ENCODE data around the gene NAV3. TPM values are rescaled to one million over a fixed set of nuclear protein-coding genes. Genes with fewer than 3 reads are reported as not detected.

Gene NAV3
- total RNA-seq, 6 donors from 2014 or later: 3.5 to 24.1 (median 8.6) TPM

- Histone ChIP-seq H3K27me3 (no peaks in the 10 kb centered on the region), H3K36me3 (no peaks in the 10 kb centered on the region), H3K9me3 (no peaks in the 10 kb centered on the region), H3K27ac (no peak overlapping the region), H3K4me3 (no peak overlapping the region), H3K4me1 (peaks cover 0 to under 1% (median 0%) of the 10 kb centered on the region in 4 donors)
- TF ChIP-seq POLR2AphosphoS5 (IDR thresholded peaks at IDR 0.05) (no peak), CTCF (IDR thresholded peaks at IDR 0.05) (no peak), EP300 (IDR thresholded peaks at IDR 0.05) (no peak), POLR2A (IDR thresholded peaks at IDR 0.05) (no peak)
- DNase-seq: no peak
- ATAC-seq (ENCODE audit: low FRiP score in 2 of 2): no peak
- WGBS, 2 donors: 80 to 87% methylated on average over 1 of the region's 1 CpG
Measured at GRCh38 chr12:77888611-77889010, 57.9 kb downstream of the NAV3 start.

GRCh38 chr12:77891518-77892147 is 60.9 kb downstream of the NAV3 start:
- 72 to 77% methylated on average over 3 of the region's 3 CpGs for WGBS, 2 donors
- Histone ChIP-seq H3K36me3 (no peaks in the 10 kb centered on the region), H3K4me3 (no peak overlapping the region), H3K27me3 (no peaks in the 10 kb centered on the region), H3K9me3 (no peaks in the 10 kb centered on the region), H3K4me1 (peaks cover 0 to 5% (median 0%) of the 10 kb centered on the region in 4 donors), H3K27ac (no peak overlapping the region)
- no peak for DNase-seq
- no peak for TF ChIP-seq POLR2A (IDR thresholded peaks at IDR 0.05)
- TF ChIP-seq POLR2AphosphoS5 (IDR thresholded peaks at IDR 0.05): no peak
- no peak for TF ChIP-seq CTCF (IDR thresholded peaks at IDR 0.05)
- TF ChIP-seq EP300 (IDR thresholded peaks at IDR 0.05): no peak
- ATAC-seq (ENCODE audit: low FRiP score in 2 of 2): no peak

- Histone ChIP-seq H3K27ac (no peak overlapping the region), H3K9me3 (no peaks in the 10 kb centered on the region), H3K27me3 (no peaks in the 10 kb centered on the region), H3K36me3 (no peaks in the 10 kb centered on the region), H3K4me1 (peaks cover 0 to 5% (median 0%) of the 10 kb centered on the region in 4 donors), H3K4me3 (no peak overlapping the region)
- ATAC-seq (ENCODE audit: low FRiP score in 2 of 2): no peak
- TF ChIP-seq POLR2A (IDR thresholded peaks at IDR 0.05) (no peak), EP300 (IDR thresholded peaks at IDR 0.05) (no peak), CTCF (IDR thresholded peaks at IDR 0.05) (no peak), POLR2AphosphoS5 (IDR thresholded peaks at IDR 0.05) (no peak)
- DNase-seq: no peak
Measured at GRCh38 chr12:77893918-77894317, 63.2 kb downstream of the NAV3 start.

- H3K4me1 ChIP-seq: peaks cover 0 to 5% (median 0%) of the 10 kb centered on the region in 4 donors
- no peak overlapping the region for H3K4me3 ChIP-seq
- no peak for TF ChIP-seq POLR2AphosphoS5 (IDR thresholded peaks at IDR 0.05)
- no peak for TF ChIP-seq CTCF (IDR thresholded peaks at IDR 0.05)
- no peak for TF ChIP-seq POLR2A (IDR thresholded peaks at IDR 0.05)
- TF ChIP-seq EP300 (IDR thresholded peaks at IDR 0.05): no peak
- H3K36me3 ChIP-seq: no peaks in the 10 kb centered on the region
- 82 to 88% methylated on average over 2 of the region's 2 CpGs for WGBS, 2 donors
- ATAC-seq (ENCODE audit: low FRiP score in 2 of 2): no peak
- no peak for DNase-seq
- no peak overlapping the region for H3K27ac ChIP-seq
- no peaks in the 10 kb centered on the region for H3K9me3 ChIP-seq
- no peaks in the 10 kb centered on the region for H3K27me3 ChIP-seq
Measured at GRCh38 chr12:77894556-77894955, 63.9 kb downstream of the NAV3 start.

- no peak overlapping the region for H3K27ac ChIP-seq
- ATAC-seq (ENCODE audit: low FRiP score in 2 of 2) (no peak), DNase-seq (no peak)
- TF ChIP-seq CTCF (IDR thresholded peaks at IDR 0.05) (no peak), EP300 (IDR thresholded peaks at IDR 0.05) (no peak), POLR2AphosphoS5 (IDR thresholded peaks at IDR 0.05) (no peak), POLR2A (IDR thresholded peaks at IDR 0.05) (no peak)
- no peaks in the 10 kb centered on the region for H3K9me3 ChIP-seq
- H3K36me3 ChIP-seq: no peaks in the 10 kb centered on the region
- H3K4me3 ChIP-seq: no peak overlapping the region
- H3K27me3 ChIP-seq: no peaks in the 10 kb centered on the region
- peaks cover 0 to 5% (median 0%) of the 10 kb centered on the region in 4 donors for H3K4me1 ChIP-seq
Measured at GRCh38 chr12:77895699-77896098, 65.0 kb downstream of the NAV3 start.
